Transverse colon (tissue), 4 donors: ENCODE results near the gene PNMA8C.

Experiments
- POLR2A ChIP-seq: fragments of 450-650 bp; IDR thresholded peaks from one replicate; pipeline ENCODE4 v1.6.1; 2016; ENCODE audit warnings: antibody characterized with exemption, mild to moderate bottlenecking, moderate library complexity
- POLR2AphosphoS5 ChIP-seq, 3 donors: sonication (generic); formaldehyde crosslinking; IDR thresholded peaks; one replicate each; pipeline ENCODE4 v1.6.1; 2016; ENCODE audit warnings: antibody characterized with exemption in 3 of 3
- TF ChIP-seq, protein P1 (sequence below), 5 experiments: fragments of 200-600 bp in 3 of 5; fragments of 450-650 bp in 2 of 5; sonication (generic) in 3 of 5; IDR thresholded peaks; 1 replicate in 2 of 5; 2 replicates in 3 of 5; pipeline ENCODE4 v1.5.1; 2016 to 2017; ENCODE audit warnings: antibody characterized with exemption in 5 of 5, inconsistent platforms in 3 of 5, mild to moderate bottlenecking in 2 of 5, moderate library complexity in 1 of 5

DNA sequence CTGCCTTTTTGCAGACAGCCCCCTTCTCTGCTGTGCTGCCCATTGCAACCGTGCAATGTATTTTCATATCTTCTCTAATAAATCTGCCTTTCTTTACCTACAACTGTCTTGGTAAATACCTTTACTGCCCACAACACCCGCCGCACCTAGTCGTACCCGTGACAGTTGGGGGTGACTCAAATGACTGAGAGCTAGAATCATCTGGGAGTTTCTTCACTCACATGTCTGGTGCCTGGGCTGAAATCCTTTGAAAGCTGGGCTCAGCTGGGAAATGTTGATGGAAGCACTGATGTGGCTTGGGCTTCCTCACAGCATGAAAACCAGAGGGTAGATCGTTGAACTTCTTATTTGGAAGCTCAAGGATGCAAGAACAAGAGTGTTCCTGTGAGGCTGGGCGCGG is 45.5 kb upstream of the PNMA8C start:
- TF ChIP-seq POLR2A (no peak), POLR2AphosphoS5 (IDR thresholded peaks at IDR 0.05) (no peak)
- TF ChIP-seq, protein P1, sequence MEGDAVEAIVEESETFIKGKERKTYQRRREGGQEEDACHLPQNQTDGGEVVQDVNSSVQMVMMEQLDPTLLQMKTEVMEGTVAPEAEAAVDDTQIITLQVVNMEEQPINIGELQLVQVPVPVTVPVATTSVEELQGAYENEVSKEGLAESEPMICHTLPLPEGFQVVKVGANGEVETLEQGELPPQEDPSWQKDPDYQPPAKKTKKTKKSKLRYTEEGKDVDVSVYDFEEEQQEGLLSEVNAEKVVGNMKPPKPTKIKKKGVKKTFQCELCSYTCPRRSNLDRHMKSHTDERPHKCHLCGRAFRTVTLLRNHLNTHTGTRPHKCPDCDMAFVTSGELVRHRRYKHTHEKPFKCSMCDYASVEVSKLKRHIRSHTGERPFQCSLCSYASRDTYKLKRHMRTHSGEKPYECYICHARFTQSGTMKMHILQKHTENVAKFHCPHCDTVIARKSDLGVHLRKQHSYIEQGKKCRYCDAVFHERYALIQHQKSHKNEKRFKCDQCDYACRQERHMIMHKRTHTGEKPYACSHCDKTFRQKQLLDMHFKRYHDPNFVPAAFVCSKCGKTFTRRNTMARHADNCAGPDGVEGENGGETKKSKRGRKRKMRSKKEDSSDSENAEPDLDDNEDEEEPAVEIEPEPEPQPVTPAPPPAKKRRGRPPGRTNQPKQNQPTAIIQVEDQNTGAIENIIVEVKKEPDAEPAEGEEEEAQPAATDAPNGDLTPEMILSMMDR (IDR thresholded peaks at IDR 0.05), result no peak
